AG04449 (cell line): ENCODE results near the gene SPEM1.

ENCODE experiments used
- CTCF ChIA-PET: fragments of 350-600 bp; formaldehyde crosslinking; extraction: SDS; loops from one replicate; lab custom pipeline; 2021; ENCODE audit warnings: antibody characterized with exemption; lab: Yijun Ruan, JAX
- POLR2A ChIA-PET: fragments of 400-600, 350-600 bp; formaldehyde crosslinking; extraction: SDS; loops from one replicate; lab custom pipeline; 2020; ENCODE audit warnings: antibody characterized with exemption, inconsistent platforms; lab: Yijun Ruan, JAX
- DNase-seq: peaks from one replicate; pipeline ENCODE4 v3.0.0-alpha.2; 2010; ENCODE audit warnings: low read depth, low spot score
- H3K4me3 ChIP-seq: 2 replicates; pipeline ENCODE4 v1.5.1; 2011; ENCODE audit warnings: low read depth, mild to moderate bottlenecking, control low read depth, low read length
- TF ChIP-seq, protein P1 (sequence below): IDR thresholded peaks from one replicate; pipeline ENCODE4 v1.5.1; 2011; ENCODE audit warnings: mild to moderate bottlenecking, moderate library complexity, low read length, control low read depth, inconsistent platforms; ENCODE audit not compliant: insufficient read depth; ENCODE audit errors: missing control alignments

The SPEM1 gene

GRCh38 chr17:7464081-7464480, 44.0 kb downstream of the SPEM1 start:
- H3K4me3 ChIP-seq: no peak overlapping the region
- ChIA-PET POLR2A (no interaction called here), CTCF (no interaction called here)
- no peak for DNase-seq
- TF ChIP-seq, protein P1, sequence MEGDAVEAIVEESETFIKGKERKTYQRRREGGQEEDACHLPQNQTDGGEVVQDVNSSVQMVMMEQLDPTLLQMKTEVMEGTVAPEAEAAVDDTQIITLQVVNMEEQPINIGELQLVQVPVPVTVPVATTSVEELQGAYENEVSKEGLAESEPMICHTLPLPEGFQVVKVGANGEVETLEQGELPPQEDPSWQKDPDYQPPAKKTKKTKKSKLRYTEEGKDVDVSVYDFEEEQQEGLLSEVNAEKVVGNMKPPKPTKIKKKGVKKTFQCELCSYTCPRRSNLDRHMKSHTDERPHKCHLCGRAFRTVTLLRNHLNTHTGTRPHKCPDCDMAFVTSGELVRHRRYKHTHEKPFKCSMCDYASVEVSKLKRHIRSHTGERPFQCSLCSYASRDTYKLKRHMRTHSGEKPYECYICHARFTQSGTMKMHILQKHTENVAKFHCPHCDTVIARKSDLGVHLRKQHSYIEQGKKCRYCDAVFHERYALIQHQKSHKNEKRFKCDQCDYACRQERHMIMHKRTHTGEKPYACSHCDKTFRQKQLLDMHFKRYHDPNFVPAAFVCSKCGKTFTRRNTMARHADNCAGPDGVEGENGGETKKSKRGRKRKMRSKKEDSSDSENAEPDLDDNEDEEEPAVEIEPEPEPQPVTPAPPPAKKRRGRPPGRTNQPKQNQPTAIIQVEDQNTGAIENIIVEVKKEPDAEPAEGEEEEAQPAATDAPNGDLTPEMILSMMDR: no peak

GRCh38 chr17:7465597-7466275, 45.6 kb downstream of the SPEM1 start:
- DNase-seq: no peak
- CTCF ChIA-PET: interaction anchor here (2.8 kb wide), 1 partner anchor 95 kb away, joined by 8 read pairs; the partner anchor contains the start of gene SENP3
- TF ChIP-seq, protein P1: no peak
- no peak overlapping the region for H3K4me3 ChIP-seq
- POLR2A ChIA-PET: interaction anchor here (1.1 to 1.4 kb wide), 2 partner anchors 10 to 11 kb away, joined by 4 to 8 read pairs; no protein-coding TSS in a partner anchor

- no peak for DNase-seq
- ChIA-PET CTCF (interaction anchor here (1.2 to 2.8 kb wide), 2 partner anchors 9 to 95 kb away, joined by 4 to 8 read pairs; partner anchors contain the start of gene SENP3), POLR2A (interaction anchor here (1.1 to 1.4 kb wide), 2 partner anchors 10 to 11 kb away, joined by 4 to 8 read pairs; no protein-coding TSS in a partner anchor)
Measured at GRCh38 chr17:7466318-7466638, 46.2 kb downstream of the SPEM1 start.

DNA sequence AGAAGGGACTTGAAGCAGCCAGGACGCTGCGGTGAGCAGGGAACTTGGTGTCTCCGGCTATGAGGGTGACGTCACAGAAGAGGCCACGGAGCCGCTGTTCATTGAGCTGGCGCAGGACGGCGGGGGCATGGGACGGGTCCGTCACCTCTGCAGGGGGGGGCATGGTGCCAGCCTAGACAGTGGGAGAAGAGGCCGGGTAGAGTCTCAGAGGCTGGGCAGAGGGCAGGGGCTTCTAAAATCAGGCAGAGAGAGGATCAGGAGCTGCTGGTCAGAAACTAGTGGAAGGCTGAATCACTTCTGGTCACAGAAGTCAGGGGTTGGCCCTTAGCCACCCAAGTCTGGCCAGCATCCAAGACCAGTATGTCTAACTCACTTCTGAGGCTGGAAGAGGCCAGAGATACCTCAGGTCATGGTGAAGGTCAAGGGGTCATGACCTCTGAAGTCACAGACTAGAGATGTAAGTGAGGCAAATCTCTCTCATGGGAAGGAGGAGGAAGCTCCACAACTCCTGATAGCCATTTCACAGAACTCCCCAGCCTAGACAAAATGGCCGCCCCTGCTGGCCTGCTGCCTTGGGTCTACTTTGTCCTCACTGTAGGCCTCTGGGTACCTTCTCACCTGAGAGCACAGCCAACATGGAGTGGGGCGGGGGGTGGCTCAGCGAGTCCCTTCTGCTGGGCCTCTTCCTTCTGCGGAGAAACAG, 46.7 kb downstream of the SPEM1 start:
- ChIA-PET POLR2A (interaction anchor here (1.1 to 1.4 kb wide), 2 partner anchors 9 to 12 kb away, joined by 4 to 8 read pairs; no protein-coding TSS in a partner anchor), CTCF (interaction anchor here (0.9 to 2.8 kb wide), 3 partner anchors 9 to 94 kb away, joined by 4 to 8 read pairs (median 4); partner anchors contain the start of gene SENP3)
- TF ChIP-seq, protein P1: no peak
- DNase-seq: no peak
- H3K4me3 ChIP-seq: no peak overlapping the region

More at GRCh38 chr17:7466318-7466638, 46.2 kb downstream of the SPEM1 start:
- TF ChIP-seq, protein P1: no peak
- no peak overlapping the region for H3K4me3 ChIP-seq

DNA sequence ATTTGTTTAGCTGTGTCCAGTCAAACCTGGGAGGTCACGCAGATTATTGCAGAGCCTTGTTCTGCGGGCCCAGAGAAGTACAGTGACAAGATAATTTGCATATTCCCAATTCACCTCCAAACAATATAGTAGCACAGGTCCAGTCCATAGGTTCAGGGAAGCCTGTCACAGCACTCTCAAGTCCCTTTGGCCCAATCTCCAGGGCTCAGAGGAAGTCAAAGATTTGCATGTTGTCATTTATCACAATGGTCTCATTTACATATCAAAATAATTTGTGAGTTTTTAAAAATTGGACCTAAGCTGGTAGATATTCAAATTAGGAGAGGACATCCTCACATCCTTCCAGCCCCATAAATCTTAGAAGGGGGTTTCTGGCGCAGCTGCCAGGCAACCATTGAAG, 47.4 kb downstream of the SPEM1 start:
- ChIA-PET POLR2A (interaction anchor here (1.4 kb wide), 1 partner anchor 8 kb away, joined by 4 read pairs; no protein-coding TSS in a partner anchor), CTCF (interaction anchor here (0.9 to 1.2 kb wide), 2 partner anchors 8 to 31 kb away, joined by 4 read pairs; no protein-coding TSS in a partner anchor)
- no peak for DNase-seq
- TF ChIP-seq, protein P1: no peak
- no peak overlapping the region for H3K4me3 ChIP-seq

DNA sequence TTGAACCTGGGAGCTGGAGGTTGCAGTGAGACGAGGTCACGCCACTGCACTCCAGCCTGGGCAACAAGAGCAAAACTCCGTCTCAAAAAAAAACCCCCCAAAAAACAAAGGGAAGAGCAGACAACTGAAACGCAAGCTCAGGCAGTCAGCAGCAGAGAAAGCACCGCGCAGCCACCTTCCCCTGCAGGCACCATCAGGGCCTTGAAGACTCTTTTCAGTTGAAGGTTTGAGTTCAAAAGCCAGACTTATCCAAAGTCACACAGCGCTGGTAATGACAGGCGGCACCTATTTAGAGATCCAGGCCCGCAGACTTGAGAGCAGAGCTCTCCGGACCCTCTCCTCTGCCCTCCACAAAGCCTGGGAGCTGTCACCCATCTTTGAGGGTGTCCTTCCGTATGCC, 48.2 kb downstream of the SPEM1 start:
- no peak overlapping the region for H3K4me3 ChIP-seq
- CTCF ChIA-PET: no interaction called here
- TF ChIP-seq, protein P1: no peak
- no peak for DNase-seq
- POLR2A ChIA-PET: no interaction called here
